ENCODE data around the gene ARHGAP22. TPM values are rescaled to one million over a fixed set of nuclear protein-coding genes. Genes with fewer than 3 reads are reported as not detected.

The ARHGAP22 gene
- total and polyA plus RNA-seq, 2 experiments from 2014 or later, result 4.8 to 10.7 TPM

GRCh38 chr10:48552946-48553564 lies 51.8 kb downstream of the ARHGAP22 start:
- Histone ChIP-seq H3K27me3 (ENCODE audit: insufficient read depth) (no peaks in the 10 kb centered on the region), H4K20me1 (replicated peaks; ENCODE audit: insufficient read depth) (no peaks in the 10 kb centered on the region), H2AFZ (no peak overlapping the region), H3K4me3 (no peak overlapping the region), H3K79me2 (replicated peaks; ENCODE audit: insufficient read depth) (no peaks in the 10 kb centered on the region), H3K4me2 (no peak overlapping the region), H3F3A (replicated peaks; ENCODE audit: low read depth) (no peaks in the 10 kb centered on the region), H3K36me3 (ENCODE audit: insufficient read depth) (no peaks in the 10 kb centered on the region), H3K9me2 (ENCODE audit: insufficient read depth) (no peaks in the 10 kb centered on the region), H3K27ac (ENCODE audit: low read depth) (no peak overlapping the region), H3K4me1 (ENCODE audit: insufficient read depth) (no peaks in the 10 kb centered on the region)
- DNase-seq (ENCODE audit: low spot score) (no peak), ATAC-seq (peak; percentile 18; the same call in 2 of the 3 replicates)
- Mint-ChIP-seq H3K9me3 (peaks cover 4% of the 10 kb centered on the region), H3K4me1 (peaks cover 13% of the 10 kb centered on the region; the same call in 2 of the 3 replicates), H3K27ac (no peak overlapping the region), H3K36me3 (ENCODE audit: low read depth) (no peaks in the 10 kb centered on the region), H3K27me3 (ENCODE audit: insufficient read depth, low read depth, poor library complexity) (peaks cover 8% of the 10 kb centered on the region), H3K4me3 (no peak overlapping the region)
- TF ChIP-seq REST (IDR thresholded peaks at IDR 0.05; ENCODE audit: unreplicated experiment) (no peak), EZH2phosphoT487 (IDR thresholded peaks at IDR 0.05; ENCODE audit: unreplicated experiment) (no peak), NANOG (IDR thresholded peaks at IDR 0.05; ENCODE audit: borderline replicate concordance) (no peak), ZNF114 (CRISPR knock-in tag; IDR thresholded peaks at IDR 0.05) (no peak), CREB1 (CRISPR knock-in tag; IDR thresholded peaks at IDR 0.05; ENCODE audit: low read depth) (no peak), ETS1 (IDR thresholded peaks at IDR 0.05) (no peak), JUNB (IDR thresholded peaks at IDR 0.05; ENCODE audit: unreplicated experiment) (no peak), CTCF (conservative IDR thresholded peaks at IDR 0.05; ENCODE audit: low read depth in 2 of 2) (no peak), ZNF462 (CRISPR knock-in tag; IDR thresholded peaks at IDR 0.05) (no peak), ZNF331 (CRISPR knock-in tag; IDR thresholded peaks at IDR 0.05; ENCODE audit: low read depth) (no peak), POLR2AphosphoS5 (IDR thresholded peaks at IDR 0.05; ENCODE audit: low read depth) (no peak), EZH2 (IDR thresholded peaks at IDR 0.05; ENCODE audit: low read depth, unreplicated experiment) (no peak), STAT1 (IDR thresholded peaks at IDR 0.05; ENCODE audit: unreplicated experiment) (no peak)

All from GM23338 (cell line).